OCI-LY7 (cell line): ENCODE results near the gene ACSS2.

Experiments
- EZH2phosphoT487 ChIP-seq: fragments of 200-600 bp; sonication (generic); IDR thresholded peaks from 2 replicates; pipeline ENCODE4 v1.6.1; 2018; ENCODE audit warnings: low read depth, borderline replicate concordance, mild to moderate bottlenecking, mixed run types, antibody characterized with exemption, low read length, moderate library complexity, mixed read lengths
- TF ChIP-seq, protein P1 (sequence below): fragments of 200-600 bp; sonication (generic); conservative IDR thresholded peaks from 2 replicates; pipeline ENCODE4 v1.5.1; 2014; ENCODE audit warnings: mild to moderate bottlenecking, antibody characterized with exemption, low read length, moderate library complexity, mixed read lengths

DNA sequence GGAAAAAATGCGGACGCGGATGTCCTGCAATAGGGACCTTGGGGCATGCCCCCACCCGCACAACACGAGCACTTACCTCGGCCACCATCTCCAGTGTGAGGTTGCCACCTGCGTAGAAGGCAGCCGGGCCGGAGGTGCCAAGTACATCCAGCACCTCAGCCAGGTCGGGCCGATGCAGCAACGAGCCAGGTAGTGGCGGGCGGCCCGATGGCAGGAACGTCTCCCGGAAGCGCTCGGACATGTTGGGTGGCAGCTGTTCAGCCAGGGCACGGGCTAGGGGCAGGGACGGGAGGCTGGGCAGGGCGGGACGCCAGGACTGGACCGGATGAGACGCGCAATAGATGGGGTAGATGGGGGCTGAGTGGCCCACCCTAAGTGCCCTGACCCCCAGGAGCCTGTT, 17.0 kb upstream of the ACSS2 start:
- TF ChIP-seq, protein P1, sequence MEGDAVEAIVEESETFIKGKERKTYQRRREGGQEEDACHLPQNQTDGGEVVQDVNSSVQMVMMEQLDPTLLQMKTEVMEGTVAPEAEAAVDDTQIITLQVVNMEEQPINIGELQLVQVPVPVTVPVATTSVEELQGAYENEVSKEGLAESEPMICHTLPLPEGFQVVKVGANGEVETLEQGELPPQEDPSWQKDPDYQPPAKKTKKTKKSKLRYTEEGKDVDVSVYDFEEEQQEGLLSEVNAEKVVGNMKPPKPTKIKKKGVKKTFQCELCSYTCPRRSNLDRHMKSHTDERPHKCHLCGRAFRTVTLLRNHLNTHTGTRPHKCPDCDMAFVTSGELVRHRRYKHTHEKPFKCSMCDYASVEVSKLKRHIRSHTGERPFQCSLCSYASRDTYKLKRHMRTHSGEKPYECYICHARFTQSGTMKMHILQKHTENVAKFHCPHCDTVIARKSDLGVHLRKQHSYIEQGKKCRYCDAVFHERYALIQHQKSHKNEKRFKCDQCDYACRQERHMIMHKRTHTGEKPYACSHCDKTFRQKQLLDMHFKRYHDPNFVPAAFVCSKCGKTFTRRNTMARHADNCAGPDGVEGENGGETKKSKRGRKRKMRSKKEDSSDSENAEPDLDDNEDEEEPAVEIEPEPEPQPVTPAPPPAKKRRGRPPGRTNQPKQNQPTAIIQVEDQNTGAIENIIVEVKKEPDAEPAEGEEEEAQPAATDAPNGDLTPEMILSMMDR: no peak
- no peak for TF ChIP-seq EZH2phosphoT487
